K562 (cell line): ENCODE data around the gene RNPEP. TPM values are rescaled to one million over a fixed set of nuclear protein-coding genes. Genes with fewer than 3 reads are reported as not detected.
A peak's percentile ranks its signal among the peaks of the same experiment; 100 is the strongest.

Experiments
- ELF4 ChIP-seq: fragments of 450-650 bp; formaldehyde crosslinking; IDR thresholded peaks from 2 replicates; pipeline ENCODE4 v1.4.0; 2022; ENCODE audit warnings: missing genetic modification characterization
- FOXP4 ChIP-seq: sonication (generic); formaldehyde crosslinking; IDR thresholded peaks from 2 replicates; pipeline ENCODE4 v1.8.0; 2022; ENCODE audit warnings: mild to moderate bottlenecking, missing genetic modification reagents, borderline replicate concordance
- HNRNPK ChIP-seq: fragments of 200-400 bp; formaldehyde crosslinking; IDR thresholded peaks from one replicate; pipeline ENCODE4 v1.6.1; 2018; ENCODE audit warnings: mild to moderate bottlenecking, low read depth, low read length; ENCODE audit not compliant: poor library complexity, severe bottlenecking
- LARP7 ChIP-seq: fragments of 450-650 bp; IDR thresholded peaks from 2 replicates; pipeline ENCODE4 v1.6.1; 2016
- MED1 ChIP-seq: sonication (generic); formaldehyde crosslinking; IDR thresholded peaks from 2 replicates; pipeline ENCODE4 v1.8.1; 2023; ENCODE audit warnings: missing genetic modification reagents, borderline replicate concordance
- MYBL2 ChIP-seq, 2 experiments: fragments of 450-650 bp in 1 of 2; sonication (generic) in 1 of 2; formaldehyde crosslinking in 1 of 2; IDR thresholded peaks; 2 replicates each; pipeline versions ENCODE4 v1.6.1 to v1.8.1; 2017 to 2022; ENCODE audit warnings: borderline replicate concordance in 1 of 2, inconsistent platforms in 1 of 2, low read depth in 1 of 2, mild to moderate bottlenecking in 1 of 2, missing genetic modification reagents in 1 of 2, moderate library complexity in 1 of 2
- NCOA1 ChIP-seq: fragments of 450-650 bp; IDR thresholded peaks from 2 replicates; pipeline ENCODE4 v1.6.1; 2016; ENCODE audit warnings: low read depth
- NR2C1 ChIP-seq, 2 experiments: fragments of 450-650 bp; IDR thresholded peaks; 2 replicates each; pipeline ENCODE4 v1.6.1; 2017; ENCODE audit warnings: mild to moderate bottlenecking in 2 of 2, antibody characterized with exemption in 1 of 2, inconsistent platforms in 1 of 2, missing compliant biosample characterization in 1 of 2, missing genetic modification characterization in 1 of 2
- NR2C2 ChIP-seq, 2 experiments: fragments of 200-800 bp in 1 of 2; sonication (Bioruptor generic) in 1 of 2; sonication (generic) in 1 of 2; formaldehyde crosslinking in 1 of 2; IDR thresholded peaks; 2 replicates each; pipeline versions ENCODE4 v1.6.1 to v1.8.0; 2016 to 2022; ENCODE audit warnings: mild to moderate bottlenecking in 1 of 2, missing compliant biosample characterization in 1 of 2, missing genetic modification characterization in 1 of 2, missing genetic modification reagents in 1 of 2
- RBBP5 ChIP-seq: fragments of 200-600 bp; sonication (generic); IDR thresholded peaks from 2 replicates; pipeline ENCODE4 v1.6.1; 2012; ENCODE audit warnings: borderline replicate concordance, mild to moderate bottlenecking, low read length, control low read depth, inconsistent platforms; ENCODE audit not compliant: insufficient read depth, poor library complexity, severe bottlenecking
- SMARCA4 ChIP-seq: fragments of 450-650 bp; IDR thresholded peaks from 2 replicates; pipeline ENCODE4 v1.6.1; 2016
- SMARCC2 ChIP-seq: fragments of 450-650 bp; IDR thresholded peaks from 2 replicates; pipeline ENCODE4 v1.6.1; 2017; ENCODE audit warnings: antibody characterized with exemption, moderate library complexity, mild to moderate bottlenecking, low read depth
- SREBF2 ChIP-seq: sonication (generic); formaldehyde crosslinking; IDR thresholded peaks from 2 replicates; pipeline ENCODE4 v1.4.0; 2020; ENCODE audit warnings: mild to moderate bottlenecking, missing genetic modification reagents
- ZKSCAN8 ChIP-seq: fragments of 200-800 bp; sonication (Bioruptor generic); IDR thresholded peaks from 2 replicates; pipeline ENCODE4 v1.6.1; 2016; ENCODE audit warnings: missing genetic modification characterization, missing compliant biosample characterization
- ZNF133 ChIP-seq: fragments of 250-450 bp; sonication (Bioruptor Pico); IDR thresholded peaks from 2 replicates; pipeline ENCODE4 v1.4.0; 2020; ENCODE audit warnings: mild to moderate bottlenecking
- ZNF146 ChIP-seq: IDR thresholded peaks from one replicate; pipeline ENCODE4 v1.6.1; 2018; ENCODE audit warnings: missing compliant biosample characterization; ENCODE audit not compliant: unreplicated experiment
- ZNF174 ChIP-seq: fragments of 250-450 bp; sonication (Bioruptor Pico); IDR thresholded peaks from 2 replicates; pipeline ENCODE4 v1.4.0; 2020; ENCODE audit warnings: mild to moderate bottlenecking
- ZNF316 ChIP-seq: fragments of 450-650 bp; IDR thresholded peaks from 2 replicates; pipeline ENCODE4 v1.6.1; 2016
- ZNF695 ChIP-seq: fragments of 450-650 bp; formaldehyde crosslinking; IDR thresholded peaks from 2 replicates; pipeline ENCODE4 v1.4.0; 2020; ENCODE audit warnings: mild to moderate bottlenecking, moderate library complexity
- ZNF699 ChIP-seq: fragments of 250-450 bp; sonication (Bioruptor Pico); IDR thresholded peaks from 2 replicates; pipeline ENCODE4 v1.8.0; 2021; ENCODE audit warnings: mild to moderate bottlenecking, moderate library complexity; ENCODE audit not compliant: insufficient replicate concordance
- ZNF830 ChIP-seq: fragments of 250-450 bp; sonication (Bioruptor Pico); IDR thresholded peaks from 2 replicates; pipeline ENCODE4 v1.5.0; 2021; ENCODE audit warnings: mild to moderate bottlenecking
- polyA plus RNA-seq, 8 experiments: library from polyadenylated mRNA; depleted of rRNA in 4 of 8; stranded (reverse) in 5 of 8; unstranded in 3 of 8; fragments of >200 nt; fragmentation: Nextera tagmentation in 2 of 8; fragmentation: Illumina TruSeq in 1 of 8; extraction: Ambion mirVana in 2 of 8; extraction: Trizol in 1 of 8; gene quantifications; 2 replicates each; pipeline versions ENCODE4 v1.2.1 to v1.2.3, GENCODE V29; 2011 to 2014; ENCODE audit warnings: inconsistent platforms in 1 of 8, missing spikeins in 1 of 8
- total RNA-seq, 7 experiments: library from RNA; depleted of rRNA in 6 of 7; stranded (reverse); fragments of >200 nt in 6 of 7; fragmentation: Illumina TruSeq in 2 of 7; extraction: Trizol in 2 of 7; gene quantifications; 2 replicates each; pipeline versions ENCODE4 v1.2.1 to v1.2.3, GENCODE V29; 2011 to 2021; ENCODE audit warnings: low replicate concordance in 1 of 7
- TF ChIP-seq, protein P1 (sequence below): sonication (generic); formaldehyde crosslinking; IDR thresholded peaks from 2 replicates; pipeline ENCODE4 v1.8.1; 2023; ENCODE audit warnings: mild to moderate bottlenecking, missing genetic modification reagents, moderate library complexity

Gene RNPEP
- total and polyA plus RNA-seq, 9 of the 15 experiments (the other 6 are each of a cell fraction or from before 2014, with no cell fraction given): 27.5 to 131 (median 63.4) TPM

DNA sequence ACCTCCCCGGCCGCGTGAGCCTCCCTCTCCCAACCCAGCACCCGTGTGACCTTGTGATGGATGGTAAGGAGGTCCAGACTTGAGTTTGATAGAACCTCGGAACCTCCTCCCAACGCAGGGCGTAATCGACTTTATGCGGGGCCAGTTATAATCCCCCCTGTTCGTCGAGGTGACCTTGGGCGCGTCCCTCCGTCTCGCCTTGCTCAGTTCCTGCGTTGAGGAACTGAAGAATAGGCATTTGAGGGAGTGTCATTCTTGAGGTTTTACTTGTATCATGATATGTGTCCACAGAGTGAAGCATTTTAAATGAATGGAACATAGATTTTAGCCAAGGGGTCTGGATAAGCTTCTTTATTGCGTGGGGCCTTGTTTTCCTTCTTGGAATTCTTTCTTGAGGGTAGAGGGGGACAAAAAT is 26.7 kb upstream of the RNPEP start (continued):
- TF ChIP-seq ZNF316 (0 out of 2 replicates have a peak, but pooled peaks have one; percentile 0), ZNF133 (CRISPR knock-in tag) (no peak), ZNF146 (CRISPR knock-in tag) (no peak), ZNF174 (CRISPR knock-in tag) (no peak), MED1 (CRISPR knock-in tag) (no peak), NR2C2 (CRISPR knock-in tag; IDR thresholded peaks at IDR 0.05) (no peak), NR2C2 (tag; IDR thresholded peaks at IDR 0.05) (no peak; the same call in 1 of the 2 replicates), HNRNPK (no peak), SREBF2 (CRISPR knock-in tag) (no peak), ELF4 (no peak), SMARCC2 (0 out of 2 replicates have a peak, but pooled peaks have one; percentile 19), ZNF695 (CRISPR knock-in tag) (no peak), SMARCA4 (0 out of 2 replicates have a peak, but pooled peaks have one; percentile 11), RBBP5 (peak; percentile 49), ZNF830 (0 out of 2 replicates have a peak, but pooled peaks have one; percentile 2), ZNF699 (CRISPR knock-in tag) (no peak), NCOA1 (no peak), MYBL2 (IDR thresholded peaks at IDR 0.05; ENCODE audit: low read depth) (no peak), MYBL2 (CRISPR knock-in tag; IDR thresholded peaks at IDR 0.05; ENCODE audit: borderline replicate concordance) (no peak), LARP7 (0 out of 2 replicates have a peak, but pooled peaks have one; percentile 45), FOXP4 (CRISPR knock-in tag) (no peak), ZKSCAN8 (CRISPR knock-in tag) (no peak), NR2C1 (IDR thresholded peaks at IDR 0.05) (no peak), NR2C1 (tag; IDR thresholded peaks at IDR 0.05) (no peak)
- TF ChIP-seq, protein P1, sequence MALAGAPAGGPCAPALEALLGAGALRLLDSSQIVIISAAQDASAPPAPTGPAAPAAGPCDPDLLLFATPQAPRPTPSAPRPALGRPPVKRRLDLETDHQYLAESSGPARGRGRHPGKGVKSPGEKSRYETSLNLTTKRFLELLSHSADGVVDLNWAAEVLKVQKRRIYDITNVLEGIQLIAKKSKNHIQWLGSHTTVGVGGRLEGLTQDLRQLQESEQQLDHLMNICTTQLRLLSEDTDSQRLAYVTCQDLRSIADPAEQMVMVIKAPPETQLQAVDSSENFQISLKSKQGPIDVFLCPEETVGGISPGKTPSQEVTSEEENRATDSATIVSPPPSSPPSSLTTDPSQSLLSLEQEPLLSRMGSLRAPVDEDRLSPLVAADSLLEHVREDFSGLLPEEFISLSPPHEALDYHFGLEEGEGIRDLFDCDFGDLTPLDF (CRISPR knock-in tag): 0 out of 2 replicates have a peak, but pooled peaks have one; percentile 26
